HG03439 (cell line): ENCODE data around the gene WSCD2.

Experiments
- ATAC-seq: cut with Tn5 transposase; IDR thresholded peaks from one replicate; pipeline ENCODE4 v1.9.1; 2021; ENCODE audit warnings: mild to moderate bottlenecking, moderate library complexity; ENCODE audit not compliant: unreplicated experiment

The WSCD2 gene

GRCh38 chr12:108129017-108129812, at the start of gene WSCD2:
WSCD2 (plus strand) TSS chr12:108129288; CDS start chr12:108195833, 66,545 bp downstream.
- no peak for ATAC-seq

DNA sequence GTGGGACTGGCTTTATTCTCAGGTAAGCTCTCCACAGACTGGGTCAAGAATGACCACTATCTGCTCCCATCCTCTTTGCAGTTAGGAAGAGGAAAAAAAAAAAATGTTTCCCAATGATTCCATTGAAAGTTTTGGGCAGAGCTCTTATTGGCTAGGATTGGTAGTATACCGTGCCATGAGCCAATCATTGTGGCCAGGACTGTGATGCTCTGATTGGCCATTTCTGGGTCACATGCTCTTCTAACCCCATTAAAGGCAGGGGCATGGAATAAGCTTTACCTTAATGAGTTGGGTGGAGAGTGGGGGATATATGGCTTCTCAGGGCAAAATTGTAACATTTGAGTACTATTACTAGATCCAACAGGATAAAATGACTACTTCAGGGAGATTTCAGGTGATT, 49.4 kb upstream of the WSCD2 start:
- no peak for ATAC-seq

DNA sequence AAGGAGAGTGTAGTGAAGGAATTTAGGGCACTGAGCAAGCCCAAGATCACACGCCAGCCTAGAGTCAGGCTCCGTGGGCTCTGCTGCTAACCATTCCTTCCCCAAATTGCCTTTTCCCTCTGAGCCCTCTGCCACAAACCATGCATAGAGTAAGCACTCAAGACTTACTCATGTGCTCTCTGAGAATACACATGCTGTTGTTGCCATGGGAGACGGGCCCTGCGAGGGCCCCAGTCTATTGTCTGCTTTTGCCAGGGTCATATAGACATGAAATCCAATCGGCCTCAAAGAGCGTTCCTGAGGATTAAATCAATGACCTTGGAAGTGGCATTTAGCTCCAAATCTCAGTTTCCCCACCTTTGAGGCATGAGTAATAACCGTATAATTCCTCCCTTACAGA, 48.7 kb upstream of the WSCD2 start:
- no peak for ATAC-seq

GRCh38 chr12:108082485-108082884, 46.6 kb upstream of the WSCD2 start:
- ATAC-seq, result no peak

DNA sequence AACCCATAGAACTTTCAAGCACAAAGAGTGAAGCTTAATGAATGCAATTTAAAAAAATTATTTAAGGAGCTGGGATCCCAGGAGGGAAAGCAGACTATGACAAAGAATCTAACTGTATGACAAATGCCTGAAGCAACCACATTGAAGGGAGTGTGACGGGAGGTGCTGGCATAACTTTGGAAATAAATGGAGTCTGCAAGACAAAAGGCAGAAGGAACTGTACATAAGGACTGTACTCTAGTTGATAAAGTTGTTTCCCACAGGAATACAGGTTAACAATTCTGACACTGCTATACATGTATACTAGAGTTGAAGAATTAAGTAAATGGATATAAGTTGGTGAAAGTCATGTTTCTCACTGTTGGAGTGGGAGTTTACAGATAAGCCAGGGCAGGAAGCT, 41.2 kb upstream of the WSCD2 start:
- ATAC-seq, result no peak

DNA sequence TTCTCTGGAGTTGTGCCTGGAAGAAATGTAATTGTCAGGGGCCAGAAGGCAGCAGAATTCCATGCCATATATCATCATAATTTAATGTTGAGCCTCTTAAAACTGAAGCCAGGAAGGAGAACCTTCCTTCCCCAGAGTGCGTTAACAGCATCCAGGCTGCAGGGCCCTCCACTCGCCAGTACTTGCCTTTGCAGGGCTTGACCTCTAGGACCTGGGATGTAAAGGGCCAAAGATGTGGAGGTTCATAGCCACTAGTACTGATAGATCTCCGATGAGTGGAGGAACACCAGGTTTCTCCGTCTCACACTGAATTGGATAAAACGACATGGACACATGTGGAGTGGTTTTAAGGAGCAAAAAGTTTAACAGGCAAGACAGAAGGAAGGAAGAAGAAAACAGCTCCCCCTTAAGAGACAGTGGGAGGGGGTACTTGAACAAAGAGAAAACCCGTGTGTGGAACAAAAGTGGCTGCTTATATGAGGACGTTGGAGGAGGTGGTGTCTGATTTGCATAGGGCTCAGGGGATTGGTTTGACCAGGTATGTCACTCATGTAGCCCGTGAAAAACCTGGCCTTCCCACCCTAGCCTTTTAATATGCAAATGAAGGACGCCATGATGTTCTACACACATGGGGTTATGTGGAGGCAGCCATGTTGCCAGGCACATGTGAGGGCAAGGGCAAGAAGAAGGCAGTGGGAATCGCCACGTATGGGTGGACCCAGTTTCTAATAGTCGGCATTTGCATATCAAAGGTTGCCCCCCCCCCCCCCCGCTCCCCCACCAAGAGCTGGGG, 38.8 kb upstream of the WSCD2 start:
- no peak for ATAC-seq

GRCh38 chr12:108090932-108091678, 38.0 kb upstream of the WSCD2 start:
- no peak for ATAC-seq

DNA sequence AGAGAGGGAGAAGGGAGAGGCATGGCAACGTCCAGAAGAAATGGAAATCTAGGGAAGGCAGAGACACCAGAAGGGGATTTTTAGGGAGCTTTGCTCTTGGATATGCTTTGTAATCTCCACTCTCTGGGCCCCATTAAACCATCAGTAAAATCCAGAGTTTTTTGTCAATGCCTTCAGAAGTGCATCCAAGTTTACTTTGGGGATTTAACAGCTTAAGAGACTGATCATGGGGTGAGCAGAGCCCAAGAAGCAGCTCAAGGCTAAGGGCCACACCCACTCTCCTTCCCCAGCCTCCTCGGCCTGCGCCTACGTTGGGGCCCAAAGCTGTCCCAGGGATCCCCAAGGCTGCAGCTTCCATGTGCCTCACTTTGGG, 37.4 kb upstream of the WSCD2 start:
- no peak for ATAC-seq

DNA sequence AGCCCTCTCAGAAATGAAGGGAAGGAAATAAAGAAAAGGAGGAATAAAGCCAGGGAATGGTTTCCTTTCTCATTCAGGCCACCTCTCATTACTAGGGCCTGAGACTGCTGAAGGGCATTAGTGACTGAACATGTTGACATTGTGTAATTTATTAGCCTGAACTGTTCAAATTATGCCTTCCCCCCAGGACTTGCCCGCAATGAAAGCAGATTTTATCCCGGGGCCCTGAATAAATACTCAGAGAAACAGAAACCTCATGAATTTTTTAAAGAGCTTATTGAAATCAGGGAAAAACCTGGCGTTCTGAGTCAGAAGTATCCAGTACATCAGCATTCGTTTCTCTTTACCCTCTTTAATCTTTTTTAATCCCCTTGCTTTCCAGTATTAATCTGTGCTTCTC, 35.9 kb upstream of the WSCD2 start:
- no peak for ATAC-seq

DNA sequence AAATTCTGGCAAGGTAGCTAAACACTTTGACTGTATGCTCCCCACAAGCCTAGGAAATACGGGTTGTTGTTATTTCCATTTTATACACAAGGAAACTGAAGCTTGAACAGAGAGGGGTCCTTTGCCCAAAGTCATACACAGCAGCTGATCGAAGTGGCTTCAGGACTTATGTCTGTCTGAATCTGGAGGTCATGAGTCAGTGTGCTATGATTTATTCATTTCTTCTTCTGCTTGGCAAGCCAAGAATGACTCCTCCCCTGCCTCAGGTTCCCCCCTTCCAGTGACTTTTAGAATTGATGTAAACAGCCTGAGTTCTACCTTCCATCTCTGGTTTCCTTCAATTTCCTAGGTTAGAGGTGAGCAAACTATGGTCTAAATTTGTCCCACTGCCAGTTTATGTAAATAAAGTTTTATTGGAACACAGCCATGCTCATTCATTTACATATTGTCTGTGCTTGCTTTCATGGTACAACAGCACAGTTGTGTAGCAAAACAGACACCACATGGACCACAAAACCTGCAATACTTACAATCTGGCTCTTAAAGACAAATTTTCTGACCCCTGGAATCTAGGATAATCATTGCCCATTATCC, 34.9 kb upstream of the WSCD2 start:
- ATAC-seq, result no peak

- no peak for ATAC-seq
These were observed 31.8 kb upstream of the WSCD2 start for GRCh38 chr12:108097160-108097911.

- no peak for ATAC-seq
These were observed 30.7 kb upstream of the WSCD2 start for GRCh38 chr12:108098374-108098773.

DNA sequence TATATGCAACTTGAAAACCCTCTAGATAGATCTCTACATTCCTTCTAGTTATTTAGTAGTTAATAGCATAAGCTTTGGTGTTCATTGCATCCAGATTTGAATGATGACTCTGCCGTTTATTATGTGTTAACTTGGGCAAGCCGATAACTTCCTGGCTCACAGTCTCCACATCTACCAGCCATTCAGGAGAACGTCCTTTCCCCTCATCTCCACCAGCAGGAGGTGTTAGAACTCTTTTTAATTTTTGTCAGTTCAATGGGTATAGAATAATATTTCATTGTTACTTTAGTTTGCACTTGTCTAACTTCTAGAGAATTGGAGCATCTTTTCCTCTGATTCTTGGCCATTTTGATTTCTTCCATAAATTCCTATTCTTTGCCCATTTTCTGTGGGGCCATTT, 30.0 kb upstream of the WSCD2 start:
- ATAC-seq, result no peak

- ATAC-seq, result no peak
These were observed 29.2 kb upstream of the WSCD2 start for GRCh38 chr12:108099778-108100489.

DNA sequence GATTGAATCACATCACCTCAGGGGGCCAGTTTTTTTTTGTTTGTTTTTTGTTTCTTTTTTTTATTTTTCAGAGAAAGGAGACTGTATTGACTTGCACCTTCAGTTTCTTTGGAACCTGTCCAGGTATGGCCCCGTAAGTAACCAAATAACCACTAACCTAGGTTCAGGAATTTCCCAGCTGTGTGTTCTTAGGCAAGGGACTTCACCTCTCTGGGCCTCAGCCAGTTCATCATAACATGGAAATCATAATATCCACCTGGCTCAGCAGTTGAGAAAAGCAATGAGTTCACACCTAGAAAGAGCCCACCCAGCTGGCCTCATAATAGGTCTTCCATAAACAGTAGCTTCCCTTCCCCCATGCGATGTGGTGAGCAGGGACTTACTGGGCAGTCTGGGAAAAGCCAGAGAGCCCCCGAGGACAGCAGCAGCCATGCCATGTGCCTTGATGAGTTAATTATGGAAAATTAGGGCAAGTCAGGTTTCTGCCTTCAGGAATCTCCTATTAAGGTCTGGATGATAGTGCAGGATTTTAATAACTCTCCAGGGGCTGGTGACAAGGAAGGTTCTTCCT, 27.4 kb upstream of the WSCD2 start:
- no peak for ATAC-seq

DNA sequence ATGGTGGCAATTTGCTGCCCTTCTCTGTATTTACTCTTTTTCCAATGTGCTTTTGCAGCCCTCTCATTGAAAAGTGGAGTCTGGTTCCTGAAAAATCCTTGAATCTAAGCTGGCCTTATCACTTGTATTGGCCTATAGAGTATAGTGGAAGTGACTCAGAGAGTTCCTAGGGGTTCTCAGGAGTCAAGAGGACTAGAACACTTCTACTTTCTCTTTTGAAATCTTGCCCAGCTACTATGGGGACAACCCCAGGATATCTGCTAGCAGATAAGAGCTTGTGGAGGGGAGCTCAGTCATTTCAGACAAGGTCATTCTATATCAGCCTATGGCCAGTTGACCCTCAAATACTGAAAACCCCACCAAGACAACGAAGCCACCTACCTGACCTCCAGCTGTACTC, 26.7 kb upstream of the WSCD2 start:
- ATAC-seq, result no peak

DNA sequence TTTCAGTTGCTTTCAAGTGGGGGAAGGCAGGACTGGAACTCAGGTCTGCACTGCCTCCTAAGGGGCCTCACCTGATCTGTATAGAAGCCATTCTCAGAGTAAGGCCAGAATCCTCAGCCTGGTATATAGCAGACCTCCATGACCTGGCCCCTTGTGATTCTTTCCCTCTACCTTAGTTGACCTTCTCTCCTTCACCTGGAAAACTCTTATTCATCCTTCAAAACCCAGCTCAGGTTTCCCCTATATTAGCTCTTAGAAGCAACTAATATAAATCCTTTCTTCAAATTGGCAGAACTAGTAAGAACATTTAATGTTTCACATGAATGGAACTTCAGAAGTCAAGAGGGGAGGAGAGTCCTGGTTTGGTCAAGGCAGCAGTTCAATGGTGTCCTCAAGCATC, 26.0 kb upstream of the WSCD2 start:
- no peak for ATAC-seq

GRCh38 chr12:108103517-108103916, 25.6 kb upstream of the WSCD2 start:
- no peak for ATAC-seq

DNA sequence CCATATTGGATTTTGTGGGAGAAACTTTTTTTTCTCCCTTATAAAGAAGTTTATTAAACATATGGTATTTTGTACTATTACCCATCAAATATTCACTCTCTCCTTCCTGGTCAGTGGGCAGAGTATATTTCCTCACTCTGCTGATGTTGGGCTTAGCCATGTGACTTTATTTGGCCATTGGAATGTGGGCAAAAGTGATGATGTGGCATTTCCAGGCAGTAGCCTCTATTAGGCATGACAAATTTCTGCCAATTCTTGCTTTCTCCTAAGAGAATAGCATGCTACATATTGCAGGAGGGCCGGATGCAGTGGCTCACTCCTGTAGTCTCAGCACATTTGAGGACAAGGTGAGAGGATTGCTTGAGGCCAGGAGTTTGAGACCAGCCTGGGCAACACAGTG, 24.4 kb upstream of the WSCD2 start:
- no peak for ATAC-seq

GRCh38 chr12:108106599-108106998, 22.5 kb upstream of the WSCD2 start:
- no peak for ATAC-seq
